GM21529 (cell line): ENCODE measurements around the gene CDH4.

Experiments used
- ATAC-seq: cut with Tn5 transposase; IDR thresholded peaks from one replicate; pipeline ENCODE4 v1.9.1; 2021; ENCODE audit not compliant: unreplicated experiment

CDH4 gene

GRCh38 chr20:61354001-61354390 lies 101.9 kb downstream of the CDH4 start:
- ATAC-seq = no peak

DNA sequence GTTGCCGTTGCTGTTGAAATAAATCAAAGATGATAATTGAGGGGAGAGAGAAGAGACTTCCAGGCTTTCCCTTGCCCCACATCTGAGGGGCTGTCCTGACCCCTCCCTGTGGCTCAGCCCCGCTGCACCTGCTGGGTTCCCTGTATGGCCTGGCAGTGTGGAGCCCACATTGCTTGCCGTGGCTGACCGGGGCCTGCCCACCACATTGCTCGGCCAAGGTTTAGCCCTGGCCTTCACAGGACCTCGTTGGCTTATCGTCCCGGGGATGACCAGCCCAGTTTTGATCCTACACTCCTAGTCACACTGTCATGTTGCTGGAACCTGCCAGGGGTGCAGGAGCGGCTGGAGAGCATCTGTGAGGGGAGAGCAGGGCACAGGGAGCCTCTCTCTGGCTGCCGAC lies 102.4 kb downstream of the CDH4 start:
- no peak for ATAC-seq

GRCh38 chr20:61354901-61355495 lies 102.9 kb downstream of the CDH4 start:
- no peak for ATAC-seq

GRCh38 chr20:61355585-61355984 lies 103.5 kb downstream of the CDH4 start:
- ATAC-seq = no peak

- ATAC-seq = no peak
Observed at GRCh38 chr20:61356196-61356595, 104.1 kb downstream of the CDH4 start.

DNA sequence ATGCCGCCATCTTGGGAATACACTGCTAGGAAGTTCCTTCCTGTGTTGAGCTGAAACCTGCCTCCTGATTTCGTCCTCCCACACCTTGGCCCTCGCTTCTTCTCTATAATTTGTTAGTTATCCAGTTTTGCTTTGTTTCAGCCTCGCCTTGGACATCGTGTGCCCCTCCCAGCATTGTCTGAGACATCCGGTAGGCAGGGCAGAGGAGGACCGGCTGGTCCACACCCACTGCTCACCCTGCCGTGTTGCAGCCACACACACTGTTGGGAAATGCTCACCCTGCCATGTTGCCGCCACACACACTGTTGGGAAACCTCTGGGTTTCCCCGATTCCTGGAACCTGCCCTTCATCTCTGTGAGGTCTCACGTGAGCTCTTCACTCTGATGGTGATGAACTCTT lies 105.1 kb downstream of the CDH4 start:
- ATAC-seq = no peak

GRCh38 chr20:61359254-61359653 lies 107.2 kb downstream of the CDH4 start:
- ATAC-seq = no peak

DNA sequence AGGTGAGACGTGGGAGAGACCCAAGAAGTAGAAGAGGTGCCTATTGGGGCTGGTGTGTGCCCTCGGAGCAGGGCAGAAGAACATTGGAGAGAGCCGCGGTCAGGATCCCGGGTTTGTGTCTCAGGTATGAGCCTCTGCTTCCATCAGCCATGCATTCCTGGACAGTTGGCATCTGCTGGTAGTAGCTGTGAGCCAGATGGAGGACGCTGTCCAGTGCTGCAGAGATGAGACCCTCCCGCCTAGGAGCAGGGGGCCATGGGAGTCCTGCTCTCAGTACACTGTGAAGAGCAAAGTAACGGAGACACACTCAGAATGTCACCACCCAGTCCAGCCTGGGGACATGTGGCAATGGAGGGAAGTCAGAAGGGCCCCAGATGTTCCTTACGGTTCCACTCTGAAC lies 108.2 kb downstream of the CDH4 start:
- ATAC-seq = no peak

GRCh38 chr20:61360940-61361339 lies 108.9 kb downstream of the CDH4 start:
- ATAC-seq = no peak

GRCh38 chr20:61361501-61361900 lies 109.4 kb downstream of the CDH4 start:
- ATAC-seq = no peak

DNA sequence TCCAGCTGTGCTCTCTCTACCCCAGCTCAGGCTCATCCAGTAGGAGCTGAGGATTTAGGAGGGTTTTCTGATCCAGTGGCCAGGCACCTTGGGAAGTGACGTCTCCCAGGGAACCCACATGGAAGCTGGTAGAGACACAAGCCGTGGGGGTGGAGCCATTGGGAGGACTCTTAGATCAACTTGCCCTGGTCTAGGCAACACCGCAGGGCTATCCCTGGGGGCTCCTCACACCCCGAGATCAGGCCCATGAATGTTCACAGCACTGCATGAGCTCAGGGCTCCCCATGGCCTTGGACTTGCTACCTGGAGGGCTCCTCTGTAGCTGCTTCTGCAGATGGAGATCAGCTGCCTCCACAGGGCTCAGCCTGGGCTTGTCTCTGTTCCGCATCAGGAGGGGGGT lies 112.1 kb downstream of the CDH4 start:
- ATAC-seq = no peak

GRCh38 chr20:61366914-61367313 lies 114.9 kb downstream of the CDH4 start:
- no peak for ATAC-seq

- no peak for ATAC-seq
Observed at GRCh38 chr20:61369731-61370520, 117.9 kb downstream of the CDH4 start.

DNA sequence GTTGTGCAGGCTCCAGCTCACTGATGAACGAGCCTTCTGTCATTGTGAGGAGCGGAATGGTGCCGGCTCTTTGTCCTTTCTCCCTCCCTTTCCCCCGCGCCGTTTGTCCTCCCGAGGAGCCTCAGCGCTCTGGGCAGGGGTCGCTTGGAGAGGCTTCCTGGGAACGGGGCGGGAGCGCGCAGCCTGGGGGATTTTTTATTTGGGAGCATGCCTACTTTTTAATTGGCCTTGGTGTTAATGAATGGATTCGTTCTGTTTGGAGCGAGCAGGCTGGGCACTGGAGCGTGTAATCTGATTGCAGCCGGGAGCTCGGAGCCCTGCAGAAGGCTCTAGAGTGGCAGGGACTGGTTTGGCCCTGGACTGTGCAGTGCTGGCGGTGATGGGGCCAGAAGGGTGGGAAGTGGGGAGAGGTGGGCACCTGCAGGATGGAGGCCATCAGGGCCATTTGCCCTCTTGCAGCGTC lies 118.8 kb downstream of the CDH4 start:
- no peak for ATAC-seq

DNA sequence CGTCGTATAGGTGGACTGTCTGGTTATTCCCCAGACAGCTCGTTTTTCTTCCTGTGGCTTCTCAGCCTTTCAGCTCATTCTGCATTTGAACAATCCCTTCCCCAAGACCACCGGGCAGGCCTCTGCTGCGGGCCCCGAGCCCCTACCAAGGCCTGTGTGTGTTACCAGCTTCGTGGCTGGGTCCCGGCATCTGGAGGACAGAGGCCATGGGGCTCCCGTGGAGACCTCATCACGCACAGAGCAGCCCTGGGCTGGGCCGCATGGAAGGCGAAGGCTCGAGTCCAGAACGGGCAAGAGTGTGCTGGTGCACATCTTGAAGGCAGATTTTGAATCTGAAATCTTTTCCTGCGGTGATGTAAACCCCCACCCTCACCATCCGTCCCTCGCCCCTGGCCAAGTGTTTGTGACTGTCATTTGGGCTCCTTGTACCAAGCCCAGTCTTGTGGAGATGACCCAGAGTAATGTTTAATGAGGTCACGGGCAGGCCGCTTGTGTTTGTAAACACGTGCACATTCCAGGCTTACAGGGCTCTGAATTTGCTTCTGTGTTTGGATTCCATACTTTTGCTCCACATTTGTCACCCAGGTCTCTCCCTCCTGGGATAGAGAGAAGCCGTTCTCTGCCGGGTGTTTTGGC lies 119.6 kb downstream of the CDH4 start:
- ATAC-seq = no peak

DNA sequence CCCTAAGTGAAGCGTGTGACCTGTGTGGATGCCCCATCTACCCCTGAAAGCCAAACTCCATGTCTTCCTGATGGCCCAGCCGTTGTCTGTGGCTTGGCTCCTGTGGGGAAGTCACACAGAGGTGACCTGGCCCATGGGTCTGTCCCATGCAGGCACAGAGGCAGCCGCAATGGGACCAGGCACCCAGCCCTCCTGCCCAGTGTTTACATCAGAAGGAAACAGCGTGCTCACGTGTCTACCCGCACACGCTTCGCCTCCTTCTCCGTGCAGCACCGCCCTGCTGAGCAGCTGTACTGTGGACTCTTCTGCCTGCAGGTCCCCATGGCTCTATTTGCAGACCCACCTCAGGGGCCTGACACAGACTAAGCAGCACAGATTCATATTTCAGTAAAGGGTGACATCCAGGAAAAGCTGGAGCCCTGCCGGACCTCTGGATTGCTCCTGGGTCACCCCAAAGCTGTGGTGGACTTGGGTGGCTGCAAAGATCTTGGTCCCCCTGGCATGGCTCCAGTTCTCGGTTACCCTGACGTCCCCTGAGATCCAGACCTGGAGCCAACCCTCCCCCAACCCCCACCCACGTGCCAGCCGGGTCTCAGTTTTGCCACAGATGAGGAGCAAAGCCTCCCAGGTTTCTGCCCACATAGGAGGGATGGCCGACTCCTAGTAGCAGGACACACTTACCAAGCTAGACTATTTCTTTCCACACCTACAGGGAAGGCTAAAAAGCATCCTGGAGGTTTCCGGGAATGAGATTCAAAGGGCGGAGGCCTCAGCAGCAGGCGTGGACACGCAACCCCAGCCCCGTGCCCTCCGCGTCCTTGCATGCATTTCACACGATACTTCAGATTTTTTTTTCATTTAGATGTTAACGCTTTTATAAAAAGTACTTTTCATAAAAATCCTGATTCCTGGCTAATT lies 120.3 kb downstream of the CDH4 start:
- no peak for ATAC-seq

GRCh38 chr20:61373055-61373399 lies 121.0 kb downstream of the CDH4 start:
- ATAC-seq = no peak

DNA sequence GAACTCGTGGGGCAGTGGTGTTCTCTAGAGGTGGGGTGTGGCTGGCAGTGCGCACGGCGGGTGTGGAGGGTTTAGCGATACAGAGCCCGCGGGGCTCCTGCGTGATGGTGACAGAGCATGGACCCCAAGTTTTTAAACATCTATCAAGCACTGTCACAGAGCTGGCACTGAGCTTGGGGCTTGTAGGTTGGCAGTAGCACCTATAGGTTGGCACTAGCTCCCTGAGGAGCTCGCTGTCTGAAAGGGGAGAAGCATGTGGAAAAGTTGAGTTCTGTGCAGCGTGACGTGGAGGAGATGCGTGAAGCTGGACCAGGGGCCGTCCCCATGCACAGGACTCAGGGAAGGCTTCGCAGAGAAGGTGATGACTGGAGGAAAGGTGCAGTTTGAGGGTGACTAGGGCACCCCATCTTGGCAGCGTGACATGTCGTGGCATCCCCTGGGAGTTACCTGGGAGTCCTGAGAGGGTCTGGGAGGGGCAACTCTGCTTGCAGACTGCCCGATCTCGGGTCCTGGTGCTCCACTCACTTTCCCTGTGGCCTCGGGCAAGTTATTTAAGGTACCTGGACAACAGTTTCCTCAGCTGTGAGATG lies 122.0 kb downstream of the CDH4 start:
- no peak for ATAC-seq

- ATAC-seq = no peak
Observed at GRCh38 chr20:61376541-61377240, 124.6 kb downstream of the CDH4 start.

GRCh38 chr20:61378694-61379355 lies 126.8 kb downstream of the CDH4 start:
- no peak for ATAC-seq
